ENCODE results near the gene ZNF618. TPM values are rescaled to one million over a fixed set of nuclear protein-coding genes. Genes with fewer than 3 reads are reported as not detected.

Gene ZNF618
- total RNA-seq, 1 experiment from 2014 or later, result 29.4 TPM

GRCh38 chr9:114008667-114009410, 132.7 kb downstream of the ZNF618 start:
- Histone ChIP-seq H3K4me3 (ENCODE audit: low read depth, low read length, poor library complexity, severe bottlenecking) (no peak overlapping the region), H3K27me3 (replicated peaks; ENCODE audit: insufficient read depth, low read depth, low read length, poor library complexity) (no peaks in the 10 kb centered on the region), H3K36me3 (ENCODE audit: insufficient read depth, low read length, poor library complexity, severe bottlenecking) (peaks cover 16% of the 10 kb centered on the region), H3K27ac (ENCODE audit: low read depth, low read length, poor library complexity, severe bottlenecking) (no peak overlapping the region), H3K4me1 (ENCODE audit: insufficient read depth, low read length, poor library complexity, severe bottlenecking) (no peaks in the 10 kb centered on the region), H3K9me3 (ENCODE audit: low read depth, low read length, poor library complexity, severe bottlenecking) (no peaks in the 10 kb centered on the region)
- no peak for TF ChIP-seq EZH2 (IDR thresholded peaks at IDR 0.05; ENCODE audit: borderline replicate concordance, low read depth, low read length, poor library complexity, severe bottlenecking)
- TF ChIP-seq, protein P1, sequence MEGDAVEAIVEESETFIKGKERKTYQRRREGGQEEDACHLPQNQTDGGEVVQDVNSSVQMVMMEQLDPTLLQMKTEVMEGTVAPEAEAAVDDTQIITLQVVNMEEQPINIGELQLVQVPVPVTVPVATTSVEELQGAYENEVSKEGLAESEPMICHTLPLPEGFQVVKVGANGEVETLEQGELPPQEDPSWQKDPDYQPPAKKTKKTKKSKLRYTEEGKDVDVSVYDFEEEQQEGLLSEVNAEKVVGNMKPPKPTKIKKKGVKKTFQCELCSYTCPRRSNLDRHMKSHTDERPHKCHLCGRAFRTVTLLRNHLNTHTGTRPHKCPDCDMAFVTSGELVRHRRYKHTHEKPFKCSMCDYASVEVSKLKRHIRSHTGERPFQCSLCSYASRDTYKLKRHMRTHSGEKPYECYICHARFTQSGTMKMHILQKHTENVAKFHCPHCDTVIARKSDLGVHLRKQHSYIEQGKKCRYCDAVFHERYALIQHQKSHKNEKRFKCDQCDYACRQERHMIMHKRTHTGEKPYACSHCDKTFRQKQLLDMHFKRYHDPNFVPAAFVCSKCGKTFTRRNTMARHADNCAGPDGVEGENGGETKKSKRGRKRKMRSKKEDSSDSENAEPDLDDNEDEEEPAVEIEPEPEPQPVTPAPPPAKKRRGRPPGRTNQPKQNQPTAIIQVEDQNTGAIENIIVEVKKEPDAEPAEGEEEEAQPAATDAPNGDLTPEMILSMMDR (conservative IDR thresholded peaks at IDR 0.05; ENCODE audit: low read depth, low read length), result no peak
- intact Hi-C loops (cut with micrococcal nuclease; ENCODE audit: unreplicated experiment), result no loop called here
- POLR2A ChIA-PET (ENCODE audit: low non-redundant PET), result no interaction called here
- no peak for DNase-seq (ENCODE audit: low spot score)
- no TSS peak for BruUV-seq (replicated peaks)
- CTCF ChIA-PET, result no interaction called here

DNA sequence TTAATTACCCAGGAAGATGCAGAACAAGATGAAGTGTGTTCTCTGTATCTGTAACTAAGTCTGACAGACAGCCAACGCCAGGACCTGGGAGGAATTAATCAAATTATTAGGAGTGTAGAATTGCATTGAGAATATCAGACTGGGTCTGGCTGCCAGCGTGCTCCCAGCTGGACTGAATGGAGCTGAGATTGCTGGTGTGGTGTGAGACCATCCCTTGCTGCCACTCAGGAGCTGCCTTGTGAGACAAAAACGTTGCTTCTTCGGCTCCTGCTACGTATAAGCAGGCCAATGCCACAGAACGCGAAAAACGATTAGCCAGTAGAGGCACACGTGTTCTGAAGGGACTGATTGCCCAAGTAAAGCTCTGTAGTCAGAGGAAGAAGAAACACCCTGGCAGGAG, 135.2 kb downstream of the ZNF618 start:
- TF ChIP-seq, protein P1 (conservative IDR thresholded peaks at IDR 0.05; ENCODE audit: low read depth, low read length), result no peak
- no peak for TF ChIP-seq EZH2 (IDR thresholded peaks at IDR 0.05; ENCODE audit: borderline replicate concordance, low read depth, low read length, poor library complexity, severe bottlenecking)
- H3K4me3 ChIP-seq (ENCODE audit: low read depth, low read length, poor library complexity, severe bottlenecking), result no peak overlapping the region
- H3K9me3 ChIP-seq (ENCODE audit: low read depth, low read length, poor library complexity, severe bottlenecking), result no peaks in the 10 kb centered on the region
- H3K27me3 ChIP-seq (replicated peaks; ENCODE audit: insufficient read depth, low read depth, low read length, poor library complexity), result no peaks in the 10 kb centered on the region
- no peak overlapping the region for H3K27ac ChIP-seq (ENCODE audit: low read depth, low read length, poor library complexity, severe bottlenecking)
- peaks cover 8% of the 10 kb centered on the region for H3K36me3 ChIP-seq (ENCODE audit: insufficient read depth, low read length, poor library complexity, severe bottlenecking)
- BruUV-seq (replicated peaks), result no TSS peak
- POLR2A ChIA-PET (ENCODE audit: low non-redundant PET), result no interaction called here
- CTCF ChIA-PET, result no interaction called here
- H3K4me1 ChIP-seq (ENCODE audit: insufficient read depth, low read length, poor library complexity, severe bottlenecking), result no peaks in the 10 kb centered on the region
- intact Hi-C loops (cut with micrococcal nuclease; ENCODE audit: unreplicated experiment), result no loop called here
- no peak for DNase-seq (ENCODE audit: low spot score)

- Histone ChIP-seq H3K9me3 (ENCODE audit: low read depth, low read length, poor library complexity, severe bottlenecking) (no peaks in the 10 kb centered on the region), H3K4me3 (ENCODE audit: low read depth, low read length, poor library complexity, severe bottlenecking) (no peak overlapping the region), H3K36me3 (ENCODE audit: insufficient read depth, low read length, poor library complexity, severe bottlenecking) (peaks cover 15% of the 10 kb centered on the region), H3K27ac (ENCODE audit: low read depth, low read length, poor library complexity, severe bottlenecking) (no peak overlapping the region), H3K4me1 (ENCODE audit: insufficient read depth, low read length, poor library complexity, severe bottlenecking) (no peaks in the 10 kb centered on the region), H3K27me3 (replicated peaks; ENCODE audit: insufficient read depth, low read depth, low read length, poor library complexity) (no peaks in the 10 kb centered on the region)
- no peak for DNase-seq (ENCODE audit: low spot score)
- ChIA-PET POLR2A (ENCODE audit: low non-redundant PET) (no interaction called here), CTCF (no interaction called here)
- intact Hi-C loops (cut with micrococcal nuclease; ENCODE audit: unreplicated experiment), result no loop called here
- TF ChIP-seq, protein P1 (conservative IDR thresholded peaks at IDR 0.05; ENCODE audit: low read depth, low read length), result no peak
- TF ChIP-seq EZH2 (IDR thresholded peaks at IDR 0.05; ENCODE audit: borderline replicate concordance, low read depth, low read length, poor library complexity, severe bottlenecking), result no peak
- no TSS peak for BruUV-seq (replicated peaks)
Observed at GRCh38 chr9:114012126-114012525, 136.0 kb downstream of the ZNF618 start.

Measured in A673 (cell line).